ENCODE results near the gene FEZ2.

GRCh38 chr2:36578343-36579296, 19.3 kb downstream of the FEZ2 start:
- TF ChIP-seq CTCF (IDR thresholded peaks at IDR 0.05; ENCODE audit: low read depth, low read length) (no peak), POLR2A (IDR thresholded peaks at IDR 0.05; ENCODE audit: extremely low read depth, insufficient read length) (no peak)

Measured in NB4 (cell line).